Cardiac fibroblast (primary cell): ENCODE results near the gene KRT76.

Experiments used
- DNase-seq, 2 donors: peaks; one replicate each; pipeline versions ENCODE4 v3.0.0 to v3.0.0-alpha.2; 2010; ENCODE audit warnings: low read depth in 2 of 2
- H3K4me3 ChIP-seq, 2 donors: replicated peaks in 1 of 2; 1 replicate in 1 of 2; 2 replicates in 1 of 2; pipeline ENCODE4 v1.5.1; 2011; ENCODE audit warnings: low read depth in 2 of 2, low read length in 2 of 2, mild to moderate bottlenecking in 2 of 2, moderate library complexity in 1 of 2
- CTCF ChIP-seq: IDR thresholded peaks from one replicate; pipeline ENCODE4 v1.5.1; 2011; ENCODE audit warnings: low read depth, mild to moderate bottlenecking, low read length, inconsistent platforms

The KRT76 gene

GRCh38 chr12:52759695-52760094 lies 17.4 kb downstream of the KRT76 start:
- no peak for TF ChIP-seq CTCF
- H3K4me3 ChIP-seq, result no peak overlapping the region
- no peak for DNase-seq

GRCh38 chr12:52759218-52759617 lies 17.9 kb downstream of the KRT76 start:
- no peak overlapping the region for H3K4me3 ChIP-seq
- no peak for TF ChIP-seq CTCF
- DNase-seq, result no peak

GRCh38 chr12:52757449-52758176 lies 19.5 kb downstream of the KRT76 start:
- no peak overlapping the region for H3K4me3 ChIP-seq
- DNase-seq, result no peak
- no peak for TF ChIP-seq CTCF

- no peak overlapping the region for H3K4me3 ChIP-seq
- TF ChIP-seq CTCF, result no peak
- no peak for DNase-seq
These were observed 20.7 kb downstream of the KRT76 start for GRCh38 chr12:52756281-52756960.

GRCh38 chr12:52755533-52755932 lies 21.6 kb downstream of the KRT76 start:
- DNase-seq, result no peak
- TF ChIP-seq CTCF, result no peak
- H3K4me3 ChIP-seq, result no peak overlapping the region

GRCh38 chr12:52754135-52754534 lies 23.0 kb downstream of the KRT76 start:
- no peak overlapping the region for H3K4me3 ChIP-seq
- DNase-seq, result no peak
- no peak for TF ChIP-seq CTCF
